GM18511 (cell line): ENCODE results near the gene ZNF48.
"Not testable (repeated sequence)": the region's sequence is repeated elsewhere in the genome, so short reads cannot be mapped to it uniquely, and the experiment has no call there.

ENCODE experiments used
- ATAC-seq: cut with Tn5 transposase; IDR thresholded peaks from one replicate; pipeline ENCODE4 v1.9.1; 2021; ENCODE audit warnings: mild to moderate bottlenecking, moderate library complexity; ENCODE audit not compliant: unreplicated experiment

ZNF48 gene

DNA sequence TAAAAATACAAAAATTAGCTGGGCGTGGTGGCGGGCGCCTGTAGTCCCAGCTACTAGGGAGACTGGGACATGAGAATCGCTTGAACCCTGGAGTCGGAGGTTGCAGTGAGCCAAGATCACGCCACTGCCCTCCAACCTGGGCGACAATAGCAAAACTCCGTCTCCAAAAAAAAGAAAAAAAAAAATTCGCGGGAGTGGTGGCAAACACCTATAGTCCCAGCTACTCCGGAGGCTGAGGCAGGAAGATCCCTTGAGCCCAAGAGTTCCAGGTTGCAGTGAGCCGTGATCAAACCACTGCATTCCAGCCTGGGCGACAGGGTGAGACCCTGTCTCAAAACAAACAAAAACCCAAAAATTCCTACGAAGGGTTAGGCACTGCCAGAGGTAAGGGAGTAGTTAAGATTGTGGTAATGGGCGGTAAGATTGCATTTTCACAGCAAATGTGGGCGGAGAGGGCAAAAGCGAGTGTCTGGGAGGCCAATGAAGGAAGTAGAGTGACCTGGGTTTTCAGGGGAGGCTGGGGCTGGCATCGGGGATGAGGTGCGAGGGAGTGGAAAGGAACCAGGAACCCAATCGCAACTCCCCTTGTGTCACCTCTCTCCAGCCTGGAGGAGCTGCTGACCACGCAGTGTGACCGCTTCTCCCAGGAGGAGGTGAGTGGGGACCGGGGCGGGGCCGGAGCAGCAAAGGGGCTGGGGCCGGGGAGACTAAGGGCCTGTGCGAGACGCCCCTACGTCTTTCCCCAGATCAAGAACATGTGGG, 18.0 kb upstream of the ZNF48 start:
- ATAC-seq: peak; percentile 1

DNA sequence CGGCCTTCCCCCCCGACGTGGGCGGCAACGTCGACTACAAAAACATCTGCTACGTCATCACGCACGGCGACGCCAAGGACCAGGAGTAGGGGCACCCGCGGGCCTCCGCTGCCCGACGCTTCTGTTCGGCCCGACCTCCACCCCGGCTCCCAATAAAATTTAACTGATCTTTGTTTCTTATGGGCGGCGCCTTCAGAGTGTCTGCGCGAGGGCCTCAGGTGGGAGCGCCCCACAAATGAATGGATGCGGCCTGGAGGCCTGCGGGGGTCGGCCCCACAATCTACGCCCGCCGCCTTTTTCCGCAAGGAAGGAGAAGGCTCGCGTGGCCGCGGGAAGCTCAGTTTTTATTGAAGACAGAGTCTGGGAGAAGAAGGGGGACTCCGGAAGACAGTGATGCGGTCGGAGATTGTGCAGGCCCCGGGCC, 17.4 kb upstream of the ZNF48 start:
- peak; percentile 53 for ATAC-seq

GRCh38 chr16:30378236-30379157, 16.7 kb upstream of the ZNF48 start:
- ATAC-seq: peak; percentile 87

- no peak for ATAC-seq
These were observed 15.9 kb upstream of the ZNF48 start for GRCh38 chr16:30379158-30379783.

- ATAC-seq: no peak
These were observed 15.0 kb upstream of the ZNF48 start for GRCh38 chr16:30380072-30380802.

- ATAC-seq: no peak
These were observed 14.4 kb upstream of the ZNF48 start for GRCh38 chr16:30380803-30381208.

GRCh38 chr16:30381291-30382041, 13.8 kb upstream of the ZNF48 start:
- ATAC-seq: no peak

GRCh38 chr16:30382111-30382881, 12.9 kb upstream of the ZNF48 start, which contains the start of gene SEPTIN1:
Gene SEPTIN1 (minus strand): TSS chr16:30382561. CDS start chr16:30382542, 19 bp downstream.
- peak; percentile 40 for ATAC-seq

DNA sequence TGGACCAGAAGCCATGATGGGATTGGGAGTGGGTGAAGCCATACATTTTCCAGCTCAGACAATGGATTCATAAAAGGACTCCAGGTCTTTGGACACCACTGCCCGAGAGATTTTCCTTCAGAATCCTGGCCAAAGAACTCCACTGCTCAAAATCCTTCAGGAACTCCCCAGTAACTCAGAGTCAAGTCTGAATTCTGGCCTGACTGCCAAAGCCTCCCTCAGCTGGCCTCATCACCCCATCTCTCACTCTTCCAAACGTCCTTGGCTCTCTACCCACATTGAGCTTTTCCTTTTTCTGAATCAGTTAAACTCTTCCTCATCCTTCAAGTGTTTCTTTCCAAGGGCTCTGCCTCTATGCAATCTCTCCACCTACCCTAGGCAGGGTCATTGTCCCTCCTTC, 11.7 kb upstream of the ZNF48 start:
- ATAC-seq: no peak

- no peak for ATAC-seq
These were observed 547 bp upstream of the ZNF48 start for GRCh38 chr16:30394592-30395154.

DNA sequence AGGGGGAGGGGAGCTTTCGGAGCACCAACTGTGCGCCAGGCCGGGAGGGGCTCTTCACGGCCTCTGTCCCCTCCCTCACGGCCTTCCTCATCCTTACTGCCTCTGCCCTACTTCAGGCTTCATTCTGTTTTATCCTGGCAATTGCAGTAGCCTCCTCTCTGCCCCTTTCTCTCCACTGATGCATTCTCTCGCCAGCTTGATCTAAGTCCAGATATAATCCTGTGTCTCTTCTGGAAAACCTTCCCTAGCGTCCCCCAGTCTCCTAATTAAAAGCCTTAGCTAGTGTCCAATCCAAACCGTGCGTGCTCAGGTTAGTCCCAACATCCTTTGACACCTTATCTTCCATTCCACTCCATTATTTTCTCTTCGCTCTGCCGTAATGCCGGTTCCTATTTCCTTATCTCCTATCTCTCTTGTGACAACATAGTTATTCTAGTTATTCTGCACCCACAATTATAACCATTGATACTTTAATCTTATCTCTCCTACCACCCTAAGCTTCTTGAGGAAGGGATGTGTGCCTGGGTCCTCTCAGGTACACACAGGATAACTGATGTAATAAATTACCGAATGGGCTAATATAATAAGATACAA, 869 bp downstream of the ZNF48 start:
- ATAC-seq: no peak

DNA sequence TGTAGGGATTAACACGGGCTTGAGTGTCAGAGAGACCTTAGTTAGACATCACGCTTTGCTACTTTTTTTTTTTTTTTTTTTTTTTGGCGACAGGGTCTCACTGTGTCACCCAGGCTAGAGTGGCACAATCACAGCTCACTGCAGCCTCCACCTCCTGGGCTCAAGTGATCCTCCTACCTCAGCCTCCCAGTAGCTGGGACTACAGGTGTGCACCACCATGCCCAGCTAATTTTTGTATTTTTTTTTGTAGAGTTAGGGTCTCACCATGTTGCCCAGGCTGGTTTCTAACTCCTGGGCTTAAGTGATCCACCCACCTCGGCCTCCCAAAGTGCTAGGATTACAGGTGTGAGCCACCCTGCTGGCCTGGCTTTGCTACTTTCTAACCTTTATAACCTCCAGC, 1.4 kb downstream of the ZNF48 start:
- ATAC-seq: not testable (repeated sequence)

DNA sequence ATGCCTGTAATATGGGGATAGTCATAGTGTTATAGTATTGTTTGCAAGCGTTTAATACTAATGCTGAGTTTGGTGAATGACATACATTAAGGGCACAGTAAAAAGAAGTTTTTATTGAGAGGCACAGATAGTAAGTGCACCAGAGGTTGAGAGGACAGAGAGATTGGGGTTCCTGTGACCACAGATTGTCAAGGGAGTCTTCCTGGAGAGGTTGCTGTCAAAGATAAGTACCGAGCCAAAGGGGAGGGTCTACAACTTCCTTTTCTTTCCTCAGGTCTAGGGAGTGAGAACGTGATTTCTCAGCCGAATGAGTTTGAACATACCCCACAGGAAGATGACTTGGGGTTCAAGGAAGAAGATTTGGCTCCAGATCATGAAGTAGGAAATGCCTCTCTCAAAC, 1.8 kb downstream of the ZNF48 start:
- ATAC-seq: no peak

DNA sequence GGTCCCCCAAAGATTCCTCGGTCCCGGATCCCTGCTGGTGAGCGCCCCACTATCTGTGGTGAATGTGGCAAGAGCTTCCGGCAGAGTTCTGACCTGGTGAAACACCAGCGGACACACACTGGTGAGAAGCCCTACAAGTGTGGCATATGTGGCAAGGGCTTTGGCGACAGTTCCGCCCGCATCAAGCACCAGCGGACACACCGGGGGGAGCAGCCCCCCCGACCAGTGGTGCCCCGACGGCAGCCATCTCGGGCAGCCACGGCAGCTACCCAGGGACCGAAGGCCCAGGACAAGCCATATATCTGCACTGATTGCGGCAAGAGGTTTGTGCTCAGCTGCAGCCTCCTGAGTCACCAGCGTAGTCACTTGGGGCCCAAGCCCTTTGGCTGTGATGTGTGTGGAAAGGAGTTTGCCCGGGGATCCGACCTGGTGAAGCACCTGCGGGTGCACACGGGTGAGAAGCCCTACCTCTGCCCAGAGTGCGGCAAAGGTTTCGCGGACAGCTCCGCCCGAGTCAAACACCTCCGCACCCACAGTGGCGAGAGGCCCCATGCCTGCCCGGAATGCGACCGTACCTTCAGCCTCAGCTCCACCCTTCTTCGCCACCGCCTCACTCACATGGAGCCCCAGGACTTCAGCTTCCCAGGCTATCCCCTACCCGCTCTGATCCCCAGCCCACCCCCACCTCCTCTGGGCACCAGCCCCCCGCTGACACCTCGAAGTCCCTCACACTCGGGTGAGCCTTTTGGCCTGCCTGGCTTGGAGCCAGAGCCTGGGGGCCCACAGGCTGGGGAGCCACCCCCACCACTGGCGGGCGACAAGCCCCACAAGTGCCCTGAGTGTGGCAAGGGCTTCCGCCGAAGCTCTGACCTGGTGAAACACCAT, 2.8 kb downstream of the ZNF48 start:
- ATAC-seq: no peak

GRCh38 chr16:30398661-30399434, 3.6 kb downstream of the ZNF48 start:
- ATAC-seq: no peak

DNA sequence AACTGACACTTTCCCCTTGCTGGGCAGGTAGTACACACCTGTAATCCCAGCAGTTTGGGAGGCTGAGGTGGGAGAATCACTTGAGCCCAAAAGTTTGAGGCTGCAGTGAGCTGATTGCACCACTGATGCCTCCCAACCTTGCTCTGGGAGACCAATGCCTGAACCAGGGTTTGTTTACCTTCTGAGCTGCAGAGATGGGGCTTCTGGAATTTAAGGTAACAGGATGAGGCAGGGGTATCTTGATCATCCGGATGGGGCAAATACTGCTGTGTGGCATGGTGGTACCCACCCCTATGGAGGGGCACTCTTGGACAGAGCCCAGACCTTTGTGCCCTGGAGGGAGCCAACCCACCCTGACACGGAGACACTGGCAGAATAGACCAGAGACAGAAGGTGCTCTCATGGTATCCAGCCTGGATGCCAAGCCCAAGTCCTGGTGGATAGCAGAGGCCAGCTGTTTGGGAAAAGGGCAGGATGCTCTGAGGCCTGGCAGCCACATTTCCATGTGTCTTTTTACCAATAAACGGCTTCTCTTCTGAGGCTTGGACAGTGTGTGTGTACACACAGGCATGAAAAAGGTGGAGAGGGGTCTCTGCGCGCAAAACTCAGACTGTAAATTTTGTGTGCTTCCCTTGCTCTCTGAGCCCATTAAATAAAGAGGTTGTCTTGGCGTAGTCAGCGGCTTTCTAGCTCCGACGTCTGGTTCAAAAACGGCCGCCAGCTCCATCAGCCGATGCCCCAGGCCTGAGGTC, 4.4 kb downstream of the ZNF48 start:
- no peak for ATAC-seq
